GM12873 (cell line): ENCODE measurements around the gene GFI1.

Experiments used
- TF ChIP-seq, protein P1 (sequence below): IDR thresholded peaks from 2 replicates; pipeline ENCODE4 v1.5.1; 2012; ENCODE audit warnings: low read depth, mild to moderate bottlenecking, moderate library complexity, low read length, control low read depth; ENCODE audit not compliant: insufficient read depth; ENCODE audit errors: missing control alignments

GFI1 gene

DNA sequence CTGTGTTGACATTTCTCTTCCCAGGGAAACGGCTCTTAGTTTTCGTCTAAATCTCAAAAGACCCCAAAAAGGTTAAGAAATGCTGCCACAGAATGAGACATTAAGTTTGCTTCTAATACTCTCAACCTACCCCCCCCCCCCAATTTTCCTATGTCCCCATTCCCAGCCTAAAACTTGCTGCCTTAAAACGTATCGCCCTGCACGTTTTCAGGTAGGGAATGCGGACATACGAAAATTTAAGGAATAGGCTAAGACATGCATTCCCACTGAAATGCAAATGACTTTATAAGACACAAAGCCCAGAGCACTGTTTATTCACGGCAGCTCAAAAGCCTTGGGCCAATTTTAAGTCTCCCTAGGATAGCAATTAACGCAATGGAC lies 45.4 kb downstream of the GFI1 start:
- TF ChIP-seq, protein P1, sequence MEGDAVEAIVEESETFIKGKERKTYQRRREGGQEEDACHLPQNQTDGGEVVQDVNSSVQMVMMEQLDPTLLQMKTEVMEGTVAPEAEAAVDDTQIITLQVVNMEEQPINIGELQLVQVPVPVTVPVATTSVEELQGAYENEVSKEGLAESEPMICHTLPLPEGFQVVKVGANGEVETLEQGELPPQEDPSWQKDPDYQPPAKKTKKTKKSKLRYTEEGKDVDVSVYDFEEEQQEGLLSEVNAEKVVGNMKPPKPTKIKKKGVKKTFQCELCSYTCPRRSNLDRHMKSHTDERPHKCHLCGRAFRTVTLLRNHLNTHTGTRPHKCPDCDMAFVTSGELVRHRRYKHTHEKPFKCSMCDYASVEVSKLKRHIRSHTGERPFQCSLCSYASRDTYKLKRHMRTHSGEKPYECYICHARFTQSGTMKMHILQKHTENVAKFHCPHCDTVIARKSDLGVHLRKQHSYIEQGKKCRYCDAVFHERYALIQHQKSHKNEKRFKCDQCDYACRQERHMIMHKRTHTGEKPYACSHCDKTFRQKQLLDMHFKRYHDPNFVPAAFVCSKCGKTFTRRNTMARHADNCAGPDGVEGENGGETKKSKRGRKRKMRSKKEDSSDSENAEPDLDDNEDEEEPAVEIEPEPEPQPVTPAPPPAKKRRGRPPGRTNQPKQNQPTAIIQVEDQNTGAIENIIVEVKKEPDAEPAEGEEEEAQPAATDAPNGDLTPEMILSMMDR: no peak

DNA sequence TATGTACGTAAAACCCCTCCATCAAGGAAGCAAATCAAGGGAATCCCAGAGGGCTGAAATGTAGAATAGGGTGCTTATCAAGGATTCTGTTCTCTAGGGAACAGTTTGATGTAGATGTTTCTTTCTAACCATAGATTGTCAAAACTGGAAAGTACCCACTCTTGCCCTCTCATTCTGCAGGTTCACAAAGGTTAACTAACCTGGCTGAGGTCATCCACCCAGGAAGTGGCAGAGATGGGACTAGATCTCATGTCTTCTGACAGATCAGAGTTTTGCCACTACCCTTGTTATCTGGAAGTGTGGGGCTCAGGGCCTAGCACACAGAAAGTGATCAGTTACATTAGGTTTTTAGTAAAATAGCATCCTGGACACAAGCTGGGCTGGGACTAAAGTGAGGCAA lies 47.4 kb downstream of the GFI1 start:
- TF ChIP-seq, protein P1: no peak

DNA sequence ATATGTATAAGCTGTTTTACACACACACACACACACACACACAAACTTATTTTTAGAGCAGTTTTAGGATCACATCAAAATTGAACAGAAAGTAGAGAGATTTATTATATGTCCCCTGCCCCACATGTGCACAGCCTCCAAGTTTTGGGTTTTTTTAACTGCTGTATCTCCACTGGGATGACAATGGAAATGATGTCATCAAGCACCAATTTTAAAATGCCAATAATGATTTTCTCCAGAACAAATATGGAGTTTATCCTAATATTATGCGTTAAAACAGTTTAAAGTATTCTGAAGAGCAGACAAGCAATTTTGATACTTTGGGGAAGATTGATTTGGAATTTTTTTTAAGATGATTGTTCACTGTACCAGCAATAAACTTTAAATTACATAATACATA lies 56.7 kb downstream of the GFI1 start:
- TF ChIP-seq, protein P1: no peak

DNA sequence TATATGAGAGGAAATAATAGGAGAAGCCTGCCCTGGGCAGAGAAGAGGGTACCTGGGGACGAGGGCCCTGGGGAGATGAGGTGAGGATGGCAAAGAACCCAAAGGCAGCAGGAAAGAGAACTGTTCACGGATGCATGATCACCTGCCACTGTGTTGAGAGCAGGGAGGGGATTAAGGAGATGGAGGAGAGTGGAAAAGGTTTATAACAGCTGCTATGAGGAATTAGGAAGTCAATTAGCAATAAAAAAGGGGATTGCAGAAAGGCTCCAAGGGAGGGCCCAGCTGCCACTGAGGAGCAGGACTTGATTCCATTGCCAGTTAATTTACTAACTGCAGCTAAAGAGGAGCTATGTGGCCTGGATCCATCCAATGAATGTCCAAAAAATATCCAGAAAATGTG lies 61.1 kb downstream of the GFI1 start:
- TF ChIP-seq, protein P1: no peak
